ENCODE results near the gene GDPGP1.

The GDPGP1 gene

DNA sequence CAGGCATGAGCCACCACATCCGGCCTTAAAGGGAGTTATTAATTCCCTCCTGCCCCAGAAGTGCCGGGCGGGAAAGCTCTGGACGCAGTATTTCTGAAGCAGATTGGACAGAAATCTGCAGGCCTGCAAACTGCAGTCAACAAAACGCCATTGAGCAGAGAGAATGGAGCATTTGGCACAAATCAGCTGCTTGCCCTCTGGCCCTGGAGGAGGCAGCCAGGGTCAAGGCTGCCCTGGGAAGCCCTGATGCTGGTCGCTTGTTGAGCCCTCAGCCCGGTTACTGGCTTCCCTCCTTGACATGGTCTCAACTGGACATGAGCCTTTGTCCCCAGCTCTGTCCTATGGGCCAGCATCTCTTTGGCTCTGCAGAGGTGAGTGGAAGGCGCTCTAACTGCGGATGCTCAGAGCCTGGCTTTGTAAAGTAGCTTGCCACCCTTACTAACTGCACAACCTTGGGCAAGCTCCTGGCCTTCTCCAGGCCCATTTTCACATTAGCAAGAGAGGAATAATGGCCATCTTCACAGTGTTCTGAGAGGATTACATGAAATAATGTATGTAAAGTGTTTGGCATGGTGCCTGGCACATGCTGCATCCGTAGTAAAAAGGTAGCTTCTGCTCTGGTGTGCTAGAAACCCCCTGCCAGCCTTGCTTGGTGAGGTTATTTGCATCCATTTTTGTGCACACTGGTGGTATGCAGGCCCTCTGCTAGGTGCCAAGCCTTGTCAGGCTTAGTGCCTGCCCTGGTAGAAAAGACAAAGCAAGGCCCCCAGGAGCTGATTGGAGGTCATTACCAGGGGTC, 28.8 kb upstream of the GDPGP1 start:
- no peak for DNase-seq

GRCh38 chr15:90205886-90206285, 28.1 kb upstream of the GDPGP1 start:
- DNase-seq, result no peak

GRCh38 chr15:90207252-90207651, 26.8 kb upstream of the GDPGP1 start:
- no peak for DNase-seq

DNA sequence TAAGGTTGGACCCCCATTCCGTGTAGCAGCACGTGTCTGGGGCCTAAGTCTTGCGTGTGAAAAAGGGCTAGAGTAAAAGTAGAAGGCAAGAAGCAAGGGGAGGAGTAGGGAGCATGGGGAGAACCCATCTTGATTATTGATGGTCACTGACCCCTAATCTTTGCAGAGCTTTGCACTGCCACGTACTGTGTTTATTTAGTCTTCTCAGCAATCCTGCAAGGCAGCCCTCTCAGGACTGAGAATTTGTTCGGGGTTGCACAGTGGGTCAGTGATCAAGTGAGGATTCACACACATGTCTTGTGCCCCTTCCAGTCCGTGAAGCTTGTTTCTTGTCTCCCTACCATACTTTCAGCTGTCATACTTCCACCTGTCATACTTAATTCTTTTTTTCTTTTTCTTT, 25.7 kb upstream of the GDPGP1 start:
- no peak for DNase-seq

DNA sequence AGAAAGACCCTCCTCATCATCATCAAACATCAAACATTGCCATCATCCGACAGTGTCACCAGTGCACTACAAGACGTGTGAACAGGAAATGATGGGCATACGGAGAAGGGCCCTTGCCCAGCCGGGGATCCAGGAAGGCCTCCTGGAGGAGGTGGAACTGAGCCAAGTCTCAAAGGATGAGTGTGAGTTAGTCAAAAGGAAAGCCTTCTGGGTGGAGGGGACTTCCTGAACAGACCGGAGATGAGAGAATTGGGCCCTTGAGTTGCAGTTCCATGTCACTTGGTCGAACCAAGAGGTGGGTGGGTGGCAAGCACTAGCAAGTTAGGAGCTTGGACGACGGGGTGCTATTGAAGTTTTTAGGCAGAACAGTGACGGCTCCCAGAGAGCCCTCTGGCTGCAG, 24.4 kb upstream of the GDPGP1 start:
- no peak for DNase-seq

DNA sequence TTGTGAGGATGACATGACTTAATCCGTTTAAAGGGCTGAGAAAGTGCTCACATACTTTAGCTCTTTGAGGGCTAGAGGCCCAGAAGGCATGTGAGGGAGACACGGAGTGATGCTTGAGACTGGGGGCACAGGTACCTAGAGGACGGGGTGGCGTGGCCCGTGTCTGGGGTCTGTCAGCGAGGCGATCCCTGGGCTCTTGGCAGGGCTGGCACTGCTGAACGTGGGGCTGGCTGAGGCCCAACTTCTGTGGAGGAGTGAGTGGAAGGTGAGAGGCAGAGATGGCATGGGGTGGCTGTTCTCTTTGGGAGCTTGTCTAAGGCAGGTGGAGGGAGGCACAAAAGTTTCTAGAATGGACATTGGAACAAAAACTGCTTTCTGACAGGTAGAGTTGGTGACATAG, 23.4 kb upstream of the GDPGP1 start:
- no peak for DNase-seq

DNA sequence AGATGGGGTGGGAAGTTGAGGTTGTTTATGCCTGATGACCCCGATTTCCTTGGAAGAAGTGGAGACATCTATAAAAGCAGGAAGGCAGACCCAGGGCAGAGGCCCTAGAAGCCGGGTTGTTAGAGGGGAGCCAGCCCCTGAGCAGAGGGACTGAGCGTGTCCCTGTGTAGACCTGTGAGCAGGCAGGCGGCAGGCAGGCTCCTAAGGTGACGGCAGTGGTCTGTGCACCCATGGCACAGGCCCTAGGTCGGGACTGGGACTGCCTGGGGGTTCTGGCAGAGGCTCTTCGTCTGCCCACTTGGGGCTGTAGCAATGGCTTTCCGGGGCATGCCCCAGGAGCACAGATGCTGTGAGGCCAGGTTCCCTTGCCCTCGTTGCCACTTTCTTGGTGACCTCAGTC, 23.0 kb upstream of the GDPGP1 start:
- no peak for DNase-seq

DNA sequence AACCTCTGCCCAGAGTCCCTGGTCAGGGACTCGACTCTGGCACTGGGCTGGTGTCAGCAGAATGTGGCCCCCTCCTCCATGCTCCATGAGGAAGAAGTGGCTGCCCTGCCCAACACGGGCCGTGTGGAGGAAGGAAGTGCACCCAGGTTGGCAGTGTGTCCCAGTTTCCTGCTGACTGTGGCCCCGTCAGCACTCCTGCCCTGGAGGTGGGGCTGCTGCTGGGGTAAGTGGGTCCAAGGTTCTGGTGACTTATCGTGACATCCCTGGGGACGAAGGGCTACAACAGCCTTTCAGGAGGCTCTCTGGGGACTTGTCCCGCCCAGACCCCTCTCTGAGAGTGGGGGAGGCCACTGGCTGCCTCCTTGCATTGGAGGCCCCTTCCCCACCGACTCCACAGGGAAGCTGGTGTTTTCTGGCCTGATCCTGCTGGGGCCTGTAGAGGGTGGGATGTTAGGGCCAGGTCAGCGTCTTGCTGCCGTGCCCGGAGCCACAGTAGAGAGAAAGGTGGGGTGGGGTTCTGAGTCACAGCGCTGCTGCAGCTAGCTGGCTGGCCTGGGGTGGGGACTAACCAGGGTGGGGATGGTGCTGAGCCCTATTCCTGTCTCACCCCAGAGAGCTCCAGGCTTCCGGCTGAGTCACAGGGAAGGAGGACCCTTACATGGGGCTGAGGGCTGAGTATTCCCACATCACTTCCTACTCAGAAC, 22.4 kb upstream of the GDPGP1 start:
- DNase-seq, result no peak

DNA sequence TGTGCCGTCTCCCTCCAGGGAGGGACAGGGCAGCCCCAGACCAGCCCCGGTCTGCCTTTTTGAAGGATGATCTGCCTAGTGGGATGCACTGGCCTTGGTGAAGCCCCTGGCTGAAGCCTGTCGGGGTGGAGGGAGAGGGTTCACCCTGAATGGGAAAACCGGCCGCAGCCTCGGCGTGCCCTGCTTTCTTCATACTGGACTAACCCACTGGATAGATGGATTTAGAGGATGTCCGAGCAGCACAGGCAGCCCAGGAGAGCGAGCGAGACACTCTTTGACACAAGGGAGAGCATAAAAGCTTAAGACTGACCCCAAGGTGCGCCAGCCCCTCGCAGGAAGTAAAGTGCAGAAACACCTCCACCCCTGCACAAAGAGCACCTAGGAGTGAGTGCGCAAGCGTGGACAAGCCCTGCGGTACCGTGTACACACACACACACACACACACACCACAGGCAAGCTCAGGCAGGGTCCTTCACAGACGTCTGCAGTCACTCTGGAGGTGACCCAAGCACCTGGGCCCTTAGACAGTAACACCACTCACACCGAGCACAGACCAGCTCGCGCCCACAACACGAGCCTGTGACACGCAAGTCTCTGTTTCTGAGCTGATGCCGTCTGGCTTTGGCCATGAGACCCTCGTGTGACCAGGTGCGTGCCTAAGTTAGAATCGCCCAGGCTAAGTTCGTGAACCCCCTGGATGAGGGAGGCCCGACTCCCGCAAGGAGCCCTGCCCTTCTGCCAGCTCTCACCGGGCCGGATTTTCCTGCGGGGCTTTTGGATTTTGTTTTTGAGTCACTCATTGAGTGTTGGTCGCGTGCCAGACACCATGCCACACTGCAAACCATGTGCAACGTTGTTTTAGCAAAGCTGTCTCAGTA, 21.5 kb upstream of the GDPGP1 start:
- no peak for DNase-seq

DNA sequence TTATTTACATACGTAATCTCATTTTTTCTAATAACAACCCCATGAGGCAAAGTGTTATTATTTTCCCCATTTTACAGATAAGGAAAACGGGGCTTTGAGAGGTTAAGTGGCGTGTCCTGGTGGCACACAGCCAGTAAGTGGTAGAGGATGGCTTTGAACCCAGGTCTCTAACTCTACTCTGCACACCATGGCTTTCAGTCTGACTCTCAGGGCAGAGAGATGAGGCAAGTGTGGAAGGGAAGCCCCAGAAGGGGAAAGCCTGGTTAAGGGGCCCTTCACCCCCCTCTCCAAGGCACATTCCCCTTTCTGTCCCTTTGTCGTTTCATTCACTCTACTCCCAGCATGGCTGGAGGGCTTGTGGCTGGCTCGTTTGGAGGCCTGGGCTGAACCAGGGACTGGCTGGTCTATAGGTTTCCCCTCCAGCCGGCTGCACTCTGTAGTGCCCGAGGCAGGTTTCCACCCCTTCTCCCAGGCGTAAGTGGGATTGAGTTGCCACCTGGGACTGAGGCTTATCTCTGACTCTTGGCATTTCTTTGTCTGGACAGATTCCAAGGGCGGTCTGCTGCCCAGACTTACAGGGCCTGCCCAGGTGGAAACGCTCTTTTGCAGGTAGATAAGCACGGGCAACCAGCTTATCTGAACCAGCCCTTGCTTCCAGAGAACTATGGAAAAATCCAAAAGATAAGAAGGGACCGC, 20.7 kb upstream of the GDPGP1 start:
- DNase-seq, result no peak

GRCh38 chr15:90213818-90214204, 20.2 kb upstream of the GDPGP1 start:
- no peak for DNase-seq

GRCh38 chr15:90214553-90215196, 19.3 kb upstream of the GDPGP1 start:
- no peak for DNase-seq

GRCh38 chr15:90217671-90218394, 16.2 kb upstream of the GDPGP1 start:
- no peak for DNase-seq

DNA sequence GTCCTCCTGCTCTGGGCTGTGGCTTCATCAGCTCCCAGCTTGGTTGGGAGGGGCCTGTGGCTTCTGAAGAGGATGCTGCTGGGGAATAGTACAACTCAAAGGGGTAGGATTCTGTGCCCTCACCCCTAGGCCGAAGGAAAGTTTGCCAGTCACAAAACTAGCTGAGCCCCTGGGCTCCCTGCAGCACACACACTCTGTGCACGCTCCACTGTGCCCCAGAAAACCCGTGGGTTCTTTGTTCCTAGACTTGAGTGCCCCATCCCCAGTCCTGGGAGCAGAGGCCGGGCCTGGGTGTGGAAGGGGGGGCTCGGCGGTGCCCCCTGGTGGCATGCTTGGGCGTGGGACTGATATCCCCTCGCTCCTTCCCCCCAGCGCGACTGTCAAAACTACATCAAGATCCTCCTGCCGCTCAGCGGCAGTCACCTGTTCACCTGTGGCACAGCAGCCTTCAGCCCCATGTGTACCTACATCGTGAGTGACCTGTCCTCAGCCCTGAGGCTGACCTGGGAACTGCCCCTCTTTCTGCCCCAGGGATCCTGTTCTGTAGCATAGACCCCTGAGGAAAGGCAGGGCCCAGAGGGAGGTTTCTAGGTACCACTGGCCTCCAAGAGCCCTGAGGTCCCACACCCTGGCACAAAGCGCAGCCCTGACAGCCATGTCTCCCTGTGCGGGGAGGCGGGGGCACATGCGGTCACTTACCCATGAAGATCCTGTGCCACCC, 14.4 kb upstream of the GDPGP1 start:
- DNase-seq, result peak in 1 of 2 experiments; percentile 9

- peak; percentile 63 to 70 for DNase-seq
These were observed 12.6 kb upstream of the GDPGP1 start for GRCh38 chr15:90221246-90221900.

DNA sequence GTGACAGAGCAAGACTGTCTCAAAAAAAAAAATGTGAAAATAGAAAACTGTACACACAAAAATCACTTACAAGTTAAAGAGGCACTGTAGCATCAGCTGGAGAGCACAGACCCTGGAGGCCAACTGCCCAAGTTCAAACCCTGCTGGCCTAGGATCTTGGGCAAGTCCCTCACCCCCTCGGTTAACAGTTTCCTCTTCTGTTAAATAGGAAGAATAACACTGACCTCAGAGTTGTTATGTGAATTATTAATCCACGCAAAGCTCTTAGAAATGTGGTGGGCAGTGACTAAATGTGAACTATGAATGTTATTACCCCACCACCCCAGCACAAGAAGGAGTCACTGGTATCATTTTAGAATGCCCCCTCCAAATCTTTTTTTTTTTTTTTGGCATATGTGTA, 11.5 kb upstream of the GDPGP1 start:
- DNase-seq, result no peak

DNA sequence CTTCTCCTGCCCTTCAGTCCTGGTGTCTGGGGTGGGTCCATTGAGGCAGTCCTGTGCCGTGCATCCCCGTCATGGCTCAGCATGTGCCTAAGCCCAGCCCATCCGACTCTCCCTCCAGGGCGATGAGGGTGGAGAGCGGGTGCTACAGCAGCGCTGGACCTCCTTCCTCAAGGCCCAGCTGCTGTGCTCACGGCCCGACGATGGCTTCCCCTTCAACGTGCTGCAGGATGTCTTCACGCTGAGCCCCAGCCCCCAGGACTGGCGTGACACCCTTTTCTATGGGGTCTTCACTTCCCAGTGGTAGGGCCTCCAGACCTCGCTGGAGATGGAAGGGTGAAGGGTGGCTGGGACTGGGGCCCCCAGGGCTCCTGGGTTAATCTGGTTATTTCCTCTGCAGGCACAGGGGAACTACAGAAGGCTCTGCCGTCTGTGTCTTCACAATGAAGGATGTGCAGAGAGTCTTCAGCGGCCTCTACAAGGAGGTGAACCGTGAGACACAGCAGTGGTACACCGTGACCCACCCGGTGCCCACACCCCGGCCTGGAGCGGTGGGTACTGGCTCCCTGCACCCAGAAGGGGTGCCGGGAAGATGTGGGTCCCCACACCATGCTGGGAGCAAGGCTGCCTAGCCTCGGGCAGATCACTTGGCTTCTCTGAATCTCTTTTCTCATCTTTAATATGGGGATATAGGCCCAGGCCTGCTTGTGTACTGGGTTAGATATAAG, 10.4 kb upstream of the GDPGP1 start:
- no peak for DNase-seq

GRCh38 chr15:90225047-90225446, 9.0 kb upstream of the GDPGP1 start:
- DNase-seq, result no peak

DNA sequence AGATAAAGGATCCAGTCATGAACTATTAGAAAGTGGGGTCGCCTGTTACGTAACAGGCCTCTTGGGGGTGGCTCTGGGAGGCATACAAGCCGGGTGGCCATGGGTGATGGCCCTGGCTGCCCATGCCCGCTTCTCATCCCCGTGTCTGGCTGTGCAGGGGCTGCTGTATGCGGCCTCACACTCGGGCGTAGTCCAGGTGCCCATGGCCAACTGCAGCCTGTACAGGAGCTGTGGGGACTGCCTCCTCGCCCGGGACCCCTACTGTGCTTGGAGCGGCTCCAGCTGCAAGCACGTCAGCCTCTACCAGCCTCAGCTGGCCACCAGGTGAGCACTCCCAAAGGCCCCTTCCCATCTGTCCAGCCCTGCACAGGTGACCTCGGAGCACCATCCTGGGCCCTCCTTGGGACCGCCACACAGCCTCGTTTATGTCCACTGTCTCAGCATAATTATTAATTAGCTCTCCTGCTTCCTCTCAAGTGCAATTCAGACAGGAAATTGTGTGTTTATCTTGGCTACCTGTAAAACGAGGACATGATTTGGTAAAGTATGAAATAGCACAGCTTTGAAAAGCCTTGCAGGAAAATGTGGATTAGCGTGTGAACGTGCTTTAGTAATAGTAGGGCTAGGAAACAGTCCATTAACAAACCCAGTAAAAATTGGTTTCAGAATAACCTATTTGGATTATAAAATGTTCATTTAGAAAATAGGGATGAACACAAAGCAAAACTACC, 8.3 kb upstream of the GDPGP1 start:
- DNase-seq, result peak; percentile 72 to 88

Data from NCI-H2081 (cell line).